Measurements from ENCODE around the gene PLXDC1. TPM values are rescaled to one million over a fixed set of nuclear protein-coding genes. Genes with fewer than 3 reads are reported as not detected.

Gene PLXDC1
- total and polyA plus RNA-seq, 2 experiments from 2014 or later, result 0.28 to 0.91 TPM

DNA sequence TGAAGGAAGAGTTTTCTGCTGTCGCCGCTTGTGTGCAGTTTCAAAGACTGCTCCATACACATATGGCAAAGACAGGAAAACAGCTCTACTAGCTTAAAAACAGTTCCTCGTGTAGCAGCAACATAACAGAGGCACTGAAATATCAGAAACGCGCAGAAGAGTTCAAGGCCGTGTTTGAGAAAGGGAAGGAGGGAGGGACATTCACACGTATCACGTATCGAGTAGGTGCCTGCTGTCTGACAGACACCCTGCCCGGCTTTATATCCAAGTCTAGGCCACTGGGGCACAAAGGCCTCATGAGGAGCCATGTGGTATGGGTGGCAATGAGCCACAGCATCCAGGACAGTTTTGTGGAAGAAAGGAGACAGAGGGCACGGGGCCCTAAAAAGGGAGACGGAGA lies 50.3 kb downstream of the PLXDC1 start (continued):
- TF ChIP-seq, protein P1, sequence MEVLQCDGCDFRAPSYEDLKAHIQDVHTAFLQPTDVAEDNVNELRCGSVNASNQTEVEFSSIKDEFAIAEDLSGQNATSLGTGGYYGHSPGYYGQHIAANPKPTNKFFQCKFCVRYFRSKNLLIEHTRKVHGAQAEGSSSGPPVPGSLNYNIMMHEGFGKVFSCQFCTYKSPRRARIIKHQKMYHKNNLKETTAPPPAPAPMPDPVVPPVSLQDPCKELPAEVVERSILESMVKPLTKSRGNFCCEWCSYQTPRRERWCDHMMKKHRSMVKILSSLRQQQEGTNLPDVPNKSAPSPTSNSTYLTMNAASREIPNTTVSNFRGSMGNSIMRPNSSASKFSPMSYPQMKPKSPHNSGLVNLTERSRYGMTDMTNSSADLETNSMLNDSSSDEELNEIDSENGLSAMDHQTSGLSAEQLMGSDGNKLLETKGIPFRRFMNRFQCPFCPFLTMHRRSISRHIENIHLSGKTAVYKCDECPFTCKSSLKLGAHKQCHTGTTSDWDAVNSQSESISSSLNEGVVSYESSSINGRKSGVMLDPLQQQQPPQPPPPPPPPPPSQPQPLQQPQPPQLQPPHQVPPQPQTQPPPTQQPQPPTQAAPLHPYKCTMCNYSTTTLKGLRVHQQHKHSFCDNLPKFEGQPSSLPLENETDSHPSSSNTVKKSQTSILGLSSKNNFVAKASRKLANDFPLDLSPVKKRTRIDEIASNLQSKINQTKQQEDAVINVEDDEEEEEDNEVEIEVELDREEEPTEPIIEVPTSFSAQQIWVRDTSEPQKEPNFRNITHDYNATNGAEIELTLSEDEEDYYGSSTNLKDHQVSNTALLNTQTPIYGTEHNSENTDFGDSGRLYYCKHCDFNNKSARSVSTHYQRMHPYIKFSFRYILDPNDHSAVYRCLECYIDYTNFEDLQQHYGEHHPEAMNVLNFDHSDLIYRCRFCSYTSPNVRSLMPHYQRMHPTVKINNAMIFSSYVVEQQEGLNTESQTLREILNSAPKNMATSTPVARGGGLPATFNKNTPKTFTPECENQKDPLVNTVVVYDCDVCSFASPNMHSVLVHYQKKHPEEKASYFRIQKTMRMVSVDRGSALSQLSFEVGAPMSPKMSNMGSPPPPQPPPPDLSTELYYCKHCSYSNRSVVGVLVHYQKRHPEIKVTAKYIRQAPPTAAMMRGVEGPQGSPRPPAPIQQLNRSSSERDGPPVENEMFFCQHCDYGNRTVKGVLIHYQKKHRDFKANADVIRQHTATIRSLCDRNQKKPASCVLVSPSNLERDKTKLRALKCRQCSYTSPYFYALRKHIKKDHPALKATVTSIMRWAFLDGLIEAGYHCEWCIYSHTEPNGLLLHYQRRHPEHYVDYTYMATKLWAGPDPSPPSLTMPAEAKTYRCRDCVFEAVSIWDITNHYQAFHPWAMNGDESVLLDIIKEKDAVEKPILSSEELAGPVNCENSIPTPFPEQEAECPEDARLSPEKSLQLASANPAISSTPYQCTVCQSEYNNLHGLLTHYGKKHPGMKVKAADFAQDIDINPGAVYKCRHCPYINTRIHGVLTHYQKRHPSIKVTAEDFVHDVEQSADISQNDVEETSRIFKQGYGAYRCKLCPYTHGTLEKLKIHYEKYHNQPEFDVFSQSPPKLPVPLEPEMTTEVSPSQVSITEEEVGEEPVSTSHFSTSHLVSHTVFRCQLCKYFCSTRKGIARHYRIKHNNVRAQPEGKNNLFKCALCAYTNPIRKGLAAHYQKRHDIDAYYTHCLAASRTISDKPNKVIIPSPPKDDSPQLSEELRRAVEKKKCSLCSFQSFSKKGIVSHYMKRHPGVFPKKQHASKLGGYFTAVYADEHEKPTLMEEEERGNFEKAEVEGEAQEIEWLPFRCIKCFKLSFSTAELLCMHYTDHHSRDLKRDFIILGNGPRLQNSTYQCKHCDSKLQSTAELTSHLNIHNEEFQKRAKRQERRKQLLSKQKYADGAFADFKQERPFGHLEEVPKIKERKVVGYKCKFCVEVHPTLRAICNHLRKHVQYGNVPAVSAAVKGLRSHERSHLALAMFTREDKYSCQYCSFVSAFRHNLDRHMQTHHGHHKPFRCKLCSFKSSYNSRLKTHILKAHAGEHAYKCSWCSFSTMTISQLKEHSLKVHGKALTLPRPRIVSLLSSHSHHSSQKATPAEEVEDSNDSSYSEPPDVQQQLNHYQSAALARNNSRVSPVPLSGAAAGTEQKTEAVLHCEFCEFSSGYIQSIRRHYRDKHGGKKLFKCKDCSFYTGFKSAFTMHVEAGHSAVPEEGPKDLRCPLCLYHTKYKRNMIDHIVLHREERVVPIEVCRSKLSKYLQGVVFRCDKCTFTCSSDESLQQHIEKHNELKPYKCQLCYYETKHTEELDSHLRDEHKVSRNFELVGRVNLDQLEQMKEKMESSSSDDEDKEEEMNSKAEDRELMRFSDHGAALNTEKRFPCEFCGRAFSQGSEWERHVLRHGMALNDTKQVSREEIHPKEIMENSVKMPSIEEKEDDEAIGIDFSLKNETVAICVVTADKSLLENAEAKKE (CRISPR knock-in tag; IDR thresholded peaks at IDR 0.05), result no peak

DNA sequence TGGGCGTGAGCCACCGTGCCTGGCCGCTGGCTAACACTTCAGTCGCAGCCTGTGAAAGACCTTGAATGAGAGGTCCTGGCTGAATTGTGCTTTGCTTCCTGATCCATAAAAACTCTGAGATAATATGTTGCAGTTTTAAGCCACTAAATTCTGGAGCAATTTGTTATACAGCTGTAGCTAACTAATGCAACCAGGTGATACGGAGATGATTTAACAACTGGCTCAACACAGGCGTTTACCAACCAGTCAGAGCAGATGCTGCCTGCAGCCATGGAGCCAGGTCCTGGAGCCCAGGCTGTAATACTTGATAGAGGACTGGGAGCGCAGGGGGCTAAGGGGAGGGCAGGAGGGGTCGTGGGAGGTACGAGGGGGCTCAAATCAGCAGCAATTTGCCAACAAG lies 50.9 kb downstream of the PLXDC1 start:
- no peaks in the 10 kb centered on the region for H3K79me2 ChIP-seq (replicated peaks; ENCODE audit: insufficient read depth)
- Mint-ChIP-seq H3K27me3 (ENCODE audit: insufficient read depth, low read depth, poor library complexity) (peaks cover 10% of the 10 kb centered on the region), H3K4me3 (no peak overlapping the region), H3K27ac (no peak overlapping the region), H3K36me3 (ENCODE audit: low read depth) (no peaks in the 10 kb centered on the region), H3K4me1 (peaks cover 13% of the 10 kb centered on the region), H3K9me3 (no peaks in the 10 kb centered on the region)
- ATAC-seq (no peak), DNase-seq (ENCODE audit: low spot score) (no peak)
- no peaks in the 10 kb centered on the region for H3K9me2 ChIP-seq (ENCODE audit: insufficient read depth)
- no peak overlapping the region for H3K27ac ChIP-seq (ENCODE audit: low read depth)
- H3K4me2 ChIP-seq, result no peak overlapping the region
- no peaks in the 10 kb centered on the region for H4K20me1 ChIP-seq (replicated peaks; ENCODE audit: insufficient read depth)
- H3K36me3 ChIP-seq (ENCODE audit: insufficient read depth), result no peaks in the 10 kb centered on the region
- no peak overlapping the region for H2AFZ ChIP-seq
- H3K27me3 ChIP-seq (ENCODE audit: insufficient read depth), result no peaks in the 10 kb centered on the region
- H3F3A ChIP-seq (replicated peaks; ENCODE audit: low read depth), result no peaks in the 10 kb centered on the region
- no peak overlapping the region for H3K4me3 ChIP-seq
- H3K4me1 ChIP-seq (ENCODE audit: insufficient read depth), result no peaks in the 10 kb centered on the region
- TF ChIP-seq ZNF114 (CRISPR knock-in tag; IDR thresholded peaks at IDR 0.05) (no peak), JUNB (IDR thresholded peaks at IDR 0.05; ENCODE audit: unreplicated experiment) (no peak), POLR2AphosphoS5 (IDR thresholded peaks at IDR 0.05; ENCODE audit: low read depth) (no peak)
- TF ChIP-seq, protein P2, sequence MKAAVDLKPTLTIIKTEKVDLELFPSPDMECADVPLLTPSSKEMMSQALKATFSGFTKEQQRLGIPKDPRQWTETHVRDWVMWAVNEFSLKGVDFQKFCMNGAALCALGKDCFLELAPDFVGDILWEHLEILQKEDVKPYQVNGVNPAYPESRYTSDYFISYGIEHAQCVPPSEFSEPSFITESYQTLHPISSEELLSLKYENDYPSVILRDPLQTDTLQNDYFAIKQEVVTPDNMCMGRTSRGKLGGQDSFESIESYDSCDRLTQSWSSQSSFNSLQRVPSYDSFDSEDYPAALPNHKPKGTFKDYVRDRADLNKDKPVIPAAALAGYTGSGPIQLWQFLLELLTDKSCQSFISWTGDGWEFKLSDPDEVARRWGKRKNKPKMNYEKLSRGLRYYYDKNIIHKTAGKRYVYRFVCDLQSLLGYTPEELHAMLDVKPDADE (IDR thresholded peaks at IDR 0.05), result no peak
- TF ChIP-seq, protein P3, sequence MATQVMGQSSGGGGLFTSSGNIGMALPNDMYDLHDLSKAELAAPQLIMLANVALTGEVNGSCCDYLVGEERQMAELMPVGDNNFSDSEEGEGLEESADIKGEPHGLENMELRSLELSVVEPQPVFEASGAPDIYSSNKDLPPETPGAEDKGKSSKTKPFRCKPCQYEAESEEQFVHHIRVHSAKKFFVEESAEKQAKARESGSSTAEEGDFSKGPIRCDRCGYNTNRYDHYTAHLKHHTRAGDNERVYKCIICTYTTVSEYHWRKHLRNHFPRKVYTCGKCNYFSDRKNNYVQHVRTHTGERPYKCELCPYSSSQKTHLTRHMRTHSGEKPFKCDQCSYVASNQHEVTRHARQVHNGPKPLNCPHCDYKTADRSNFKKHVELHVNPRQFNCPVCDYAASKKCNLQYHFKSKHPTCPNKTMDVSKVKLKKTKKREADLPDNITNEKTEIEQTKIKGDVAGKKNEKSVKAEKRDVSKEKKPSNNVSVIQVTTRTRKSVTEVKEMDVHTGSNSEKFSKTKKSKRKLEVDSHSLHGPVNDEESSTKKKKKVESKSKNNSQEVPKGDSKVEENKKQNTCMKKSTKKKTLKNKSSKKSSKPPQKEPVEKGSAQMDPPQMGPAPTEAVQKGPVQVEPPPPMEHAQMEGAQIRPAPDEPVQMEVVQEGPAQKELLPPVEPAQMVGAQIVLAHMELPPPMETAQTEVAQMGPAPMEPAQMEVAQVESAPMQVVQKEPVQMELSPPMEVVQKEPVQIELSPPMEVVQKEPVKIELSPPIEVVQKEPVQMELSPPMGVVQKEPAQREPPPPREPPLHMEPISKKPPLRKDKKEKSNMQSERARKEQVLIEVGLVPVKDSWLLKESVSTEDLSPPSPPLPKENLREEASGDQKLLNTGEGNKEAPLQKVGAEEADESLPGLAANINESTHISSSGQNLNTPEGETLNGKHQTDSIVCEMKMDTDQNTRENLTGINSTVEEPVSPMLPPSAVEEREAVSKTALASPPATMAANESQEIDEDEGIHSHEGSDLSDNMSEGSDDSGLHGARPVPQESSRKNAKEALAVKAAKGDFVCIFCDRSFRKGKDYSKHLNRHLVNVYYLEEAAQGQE (IDR thresholded peaks at IDR 0.05; ENCODE audit: unreplicated experiment), result no peak
- TF ChIP-seq, protein P4, sequence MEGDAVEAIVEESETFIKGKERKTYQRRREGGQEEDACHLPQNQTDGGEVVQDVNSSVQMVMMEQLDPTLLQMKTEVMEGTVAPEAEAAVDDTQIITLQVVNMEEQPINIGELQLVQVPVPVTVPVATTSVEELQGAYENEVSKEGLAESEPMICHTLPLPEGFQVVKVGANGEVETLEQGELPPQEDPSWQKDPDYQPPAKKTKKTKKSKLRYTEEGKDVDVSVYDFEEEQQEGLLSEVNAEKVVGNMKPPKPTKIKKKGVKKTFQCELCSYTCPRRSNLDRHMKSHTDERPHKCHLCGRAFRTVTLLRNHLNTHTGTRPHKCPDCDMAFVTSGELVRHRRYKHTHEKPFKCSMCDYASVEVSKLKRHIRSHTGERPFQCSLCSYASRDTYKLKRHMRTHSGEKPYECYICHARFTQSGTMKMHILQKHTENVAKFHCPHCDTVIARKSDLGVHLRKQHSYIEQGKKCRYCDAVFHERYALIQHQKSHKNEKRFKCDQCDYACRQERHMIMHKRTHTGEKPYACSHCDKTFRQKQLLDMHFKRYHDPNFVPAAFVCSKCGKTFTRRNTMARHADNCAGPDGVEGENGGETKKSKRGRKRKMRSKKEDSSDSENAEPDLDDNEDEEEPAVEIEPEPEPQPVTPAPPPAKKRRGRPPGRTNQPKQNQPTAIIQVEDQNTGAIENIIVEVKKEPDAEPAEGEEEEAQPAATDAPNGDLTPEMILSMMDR (conservative IDR thresholded peaks at IDR 0.05; ENCODE audit: low read depth in 2 of 2), result no peak
